PC-9 (cell line): ENCODE measurements around the gene TM9SF1. TPM values are rescaled to one million over a fixed set of nuclear protein-coding genes. Genes with fewer than 3 reads are reported as not detected.

Experiments used
- BruUV-seq: library from RNA; stranded (reverse); fragments of 400-500 nt; replicated peaks from 2 replicates; lab custom pipeline; 2021; lab: Mats Ljungman, UMichigan
- CTCF ChIA-PET: fragments of 300-600 bp; sonication (Branson Sonifier 250); formaldehyde crosslinking; loops from one replicate; lab custom pipeline; 2022; ENCODE audit warnings: antibody characterized with exemption; lab: Charles Lee
- POLR2A ChIA-PET: fragments of 300-600 bp; sonication (Branson Sonifier 250); formaldehyde crosslinking; loops from one replicate; lab custom pipeline; 2022; ENCODE audit warnings: antibody characterized with exemption; ENCODE audit not compliant: unreplicated experiment; lab: Charles Lee
- DNase-seq, 2 experiments: peaks; one replicate each; pipeline versions ENCODE4 v3.0.0 to v3.0.0-alpha.2; 2015 to 2022; ENCODE audit warnings: mixed read lengths in 1 of 2
- H2AFZ ChIP-seq: fragments of 200-600 bp; sonication (generic); 2 replicates; pipeline ENCODE4 v1.8.1; 2017; ENCODE audit warnings: antibody characterized with exemption
- H3F3A ChIP-seq: fragments of 200-600 bp; sonication (generic); 2 replicates; pipeline ENCODE4 v1.8.1; 2017; ENCODE audit warnings: antibody characterized with exemption, mild to moderate bottlenecking, low read depth; ENCODE audit not compliant: insufficient read depth
- H3K27ac ChIP-seq: fragments of 200-600 bp; sonication (generic); 2 replicates; pipeline ENCODE4 v1.6.1; 2016; ENCODE audit warnings: mixed run types
- H3K27me3 ChIP-seq: fragments of 200-600 bp; sonication (generic); 2 replicates; pipeline ENCODE4 v1.6.1; 2016; ENCODE audit warnings: low read depth, mixed run types; ENCODE audit not compliant: insufficient read depth
- H3K36me3 ChIP-seq: fragments of 200-600 bp; sonication (generic); 2 replicates; pipeline ENCODE4 v1.6.1; 2016; ENCODE audit warnings: low read depth, mixed run types
- H3K4me1 ChIP-seq: fragments of 200-600 bp; sonication (generic); replicated peaks from 2 replicates; pipeline ENCODE4 v1.6.1; 2016; ENCODE audit warnings: mixed run types; ENCODE audit not compliant: insufficient read depth
- H3K4me2 ChIP-seq: fragments of 200-600 bp; sonication (generic); 2 replicates; pipeline ENCODE4 v1.6.1; 2017; ENCODE audit warnings: mixed run types
- H3K4me3 ChIP-seq: fragments of 200-600 bp; sonication (generic); 2 replicates; pipeline ENCODE4 v1.6.1; 2016; ENCODE audit warnings: mixed run types
- H3K79me2 ChIP-seq: fragments of 200-600 bp; sonication (generic); 2 replicates; pipeline ENCODE4 v1.6.1; 2017; ENCODE audit warnings: low read depth, mixed run types
- H3K9me2 ChIP-seq: fragments of 200-600 bp; sonication (generic); 2 replicates; pipeline ENCODE4 v1.8.1; 2017; ENCODE audit warnings: mild to moderate bottlenecking; ENCODE audit not compliant: insufficient read depth
- H3K9me3 ChIP-seq: fragments of 200-600 bp; sonication (generic); 2 replicates; pipeline ENCODE4 v1.8.1; 2016; ENCODE audit warnings: low read depth; ENCODE audit not compliant: insufficient read depth
- H4K20me1 ChIP-seq: fragments of 200-600 bp; sonication (generic); 2 replicates; pipeline ENCODE4 v1.8.1; 2017; ENCODE audit not compliant: insufficient read depth
- CTCF ChIP-seq: fragments of 200-600 bp; sonication (generic); conservative IDR thresholded peaks from 2 replicates; pipeline ENCODE4 v1.6.1; 2017; ENCODE audit warnings: mixed run types, antibody characterized with exemption, mild to moderate bottlenecking, moderate library complexity
- EZH2 ChIP-seq: fragments of 200-600 bp; sonication (generic); IDR thresholded peaks from 2 replicates; pipeline ENCODE4 v1.8.0; 2017; ENCODE audit warnings: antibody characterized with exemption, low read depth
- intact Hi-C: fragments of 100-400 bp; cut with micrococcal nuclease; formaldehyde crosslinking; loops from one replicate; pipeline ENCODE4 v1.10.0; 2022; ENCODE audit not compliant: unreplicated experiment
- total RNA-seq: library from RNA; stranded (reverse); gene quantifications from 2 replicates; pipeline ENCODE4 v1.2.3, GENCODE V29; 2021

The TM9SF1 gene
- total RNA-seq, 1 experiment from 2014 or later = 37.3 TPM

- ChIA-PET CTCF (interaction anchor here (1.2 kb wide), 1 partner anchor 39 kb away, joined by 4 read pairs; no protein-coding TSS in a partner anchor), POLR2A (interaction anchor here (1.8 kb wide), 1 partner anchor 33 kb away, joined by 26 read pairs; the partner anchor contains the start of genes DCAF11 and NRL)
- Histone ChIP-seq H4K20me1 (no peaks in the 10 kb centered on the region), H3F3A (peaks cover 3% of the 10 kb centered on the region; the same call in 1 of the 2 replicates), H3K9me3 (no peaks in the 10 kb centered on the region), H3K9me2 (no peaks in the 10 kb centered on the region), H3K79me2 (peaks cover 37% of the 10 kb centered on the region), H3K4me2 (peak overlapping the region; percentile 85), H2AFZ (peak overlapping the region; percentile 77; the same call in 1 of the 2 replicates), H3K27ac (no peak overlapping the region), H3K4me3 (peak overlapping the region; percentile 63), H3K4me1 (peaks cover 15% of the 10 kb centered on the region), H3K27me3 (no peaks in the 10 kb centered on the region), H3K36me3 (no peaks in the 10 kb centered on the region; the same call in 1 of the 2 replicates)
- DNase-seq = no peak
- TSS peak; percentile 50 for BruUV-seq
- intact Hi-C loops = loop anchor here (2.0 kb wide), 1 partner anchor 65 kb away; the partner anchor contains the start of gene CHMP4A
- TF ChIP-seq CTCF (no peak), EZH2 (no peak)
Measured at GRCh38 chr14:24147761-24148428, 47.3 kb downstream of the TM9SF1 start.

GRCh38 chr14:24146978-24147760 lies 48.1 kb downstream of the TM9SF1 start, which contains the start of gene RNF31:
Gene RNF31 (plus strand): TSS chr14:24147498. CDS start chr14:24147699, 201 bp downstream.
- Histone ChIP-seq H3K9me2 (no peaks in the 10 kb centered on the region), H3K79me2 (peaks cover 37% of the 10 kb centered on the region), H3K4me1 (peaks cover 15% of the 10 kb centered on the region), H2AFZ (peak within 1 kb of the TSS; percentile 79), H3K4me2 (peak within 1 kb of the TSS; percentile 93), H4K20me1 (no peaks in the 10 kb centered on the region), H3K36me3 (no peaks in the 10 kb centered on the region; the same call in 1 of the 2 replicates), H3K9me3 (no peaks in the 10 kb centered on the region), H3K27me3 (no peaks in the 10 kb centered on the region), H3K27ac (peak within 1 kb of the TSS; percentile 29; the same call in 1 of the 2 replicates), H3K4me3 (peak within 1 kb of the TSS; percentile 63), H3F3A (peaks cover 4% of the 10 kb centered on the region; the same call in 1 of the 2 replicates)
- ChIA-PET CTCF (interaction anchor here (0.6 to 1.4 kb wide), 4 partner anchors 14 to 637 kb away, joined by 3 to 4 read pairs (median 4); partner anchors contain the start of genes DCAF11, IRF9 and NRL), POLR2A (interaction anchor here (0.5 to 1.8 kb wide), 5 partner anchors 32 to 1027 kb away, joined by 3 to 26 read pairs (median 3); partner anchors contain the start of genes DCAF11 and NRL)
- DNase-seq = peak; percentile 90 to 94
- TF ChIP-seq CTCF (no peak), EZH2 (no peak)
- intact Hi-C loops = loop anchor here (1.0 to 2.0 kb wide), 2 partner anchors 33 to 66 kb away; partner anchors contain the start of genes CHMP4A, DCAF11 and NRL
- BruUV-seq = no TSS peak
